Measurements from ENCODE around the gene VAMP4.

DNA sequence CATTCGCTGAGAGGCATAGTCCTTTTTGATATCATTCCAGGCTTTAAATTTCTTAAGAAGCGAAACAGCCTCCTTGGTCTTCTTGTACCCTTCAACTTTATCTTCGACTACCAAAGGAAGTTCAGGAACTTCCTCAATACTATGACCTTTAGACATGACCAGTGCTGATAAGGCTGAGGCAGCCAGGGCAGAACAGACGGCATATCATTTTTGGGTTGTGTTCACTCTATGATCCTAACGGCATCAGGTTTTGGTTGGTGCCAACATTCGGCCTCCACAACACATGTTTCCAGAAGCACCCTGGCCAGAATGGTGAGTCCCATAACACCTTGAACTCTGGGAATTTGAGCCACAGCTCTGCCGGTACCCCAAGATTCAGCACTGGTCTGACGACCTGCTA, 58.0 kb downstream of the VAMP4 start:
- TF ChIP-seq POLR2AphosphoS5 (IDR thresholded peaks at IDR 0.05; ENCODE audit: low read length) (no peak), NBN (IDR thresholded peaks at IDR 0.05) (no peak), CBX5 (IDR thresholded peaks at IDR 0.05; ENCODE audit: low read depth) (no peak), BHLHE40 (IDR thresholded peaks at IDR 0.05; ENCODE audit: borderline replicate concordance in 1 of 2, low read depth in 2 of 2, low read length in 1 of 2) (no peak), KDM1A (IDR thresholded peaks at IDR 0.05; ENCODE audit: borderline replicate concordance) (no peak), NR2F1 (conservative IDR thresholded peaks at IDR 0.05) (no peak), SUZ12 (IDR thresholded peaks at IDR 0.05; ENCODE audit: unreplicated experiment) (no peak), FOXM1 (IDR thresholded peaks at IDR 0.05; ENCODE audit: low read depth, low read length) (no peak), CHD4 (IDR thresholded peaks at IDR 0.05) (no peak), TAF1 (IDR thresholded peaks at IDR 0.05; ENCODE audit: borderline replicate concordance, low read depth, low read length) (no peak), EGR1 (IDR thresholded peaks at IDR 0.05; ENCODE audit: borderline replicate concordance in 1 of 2, low read depth in 2 of 2, low read length in 2 of 2) (no peak)
- TF ChIP-seq, protein P1, sequence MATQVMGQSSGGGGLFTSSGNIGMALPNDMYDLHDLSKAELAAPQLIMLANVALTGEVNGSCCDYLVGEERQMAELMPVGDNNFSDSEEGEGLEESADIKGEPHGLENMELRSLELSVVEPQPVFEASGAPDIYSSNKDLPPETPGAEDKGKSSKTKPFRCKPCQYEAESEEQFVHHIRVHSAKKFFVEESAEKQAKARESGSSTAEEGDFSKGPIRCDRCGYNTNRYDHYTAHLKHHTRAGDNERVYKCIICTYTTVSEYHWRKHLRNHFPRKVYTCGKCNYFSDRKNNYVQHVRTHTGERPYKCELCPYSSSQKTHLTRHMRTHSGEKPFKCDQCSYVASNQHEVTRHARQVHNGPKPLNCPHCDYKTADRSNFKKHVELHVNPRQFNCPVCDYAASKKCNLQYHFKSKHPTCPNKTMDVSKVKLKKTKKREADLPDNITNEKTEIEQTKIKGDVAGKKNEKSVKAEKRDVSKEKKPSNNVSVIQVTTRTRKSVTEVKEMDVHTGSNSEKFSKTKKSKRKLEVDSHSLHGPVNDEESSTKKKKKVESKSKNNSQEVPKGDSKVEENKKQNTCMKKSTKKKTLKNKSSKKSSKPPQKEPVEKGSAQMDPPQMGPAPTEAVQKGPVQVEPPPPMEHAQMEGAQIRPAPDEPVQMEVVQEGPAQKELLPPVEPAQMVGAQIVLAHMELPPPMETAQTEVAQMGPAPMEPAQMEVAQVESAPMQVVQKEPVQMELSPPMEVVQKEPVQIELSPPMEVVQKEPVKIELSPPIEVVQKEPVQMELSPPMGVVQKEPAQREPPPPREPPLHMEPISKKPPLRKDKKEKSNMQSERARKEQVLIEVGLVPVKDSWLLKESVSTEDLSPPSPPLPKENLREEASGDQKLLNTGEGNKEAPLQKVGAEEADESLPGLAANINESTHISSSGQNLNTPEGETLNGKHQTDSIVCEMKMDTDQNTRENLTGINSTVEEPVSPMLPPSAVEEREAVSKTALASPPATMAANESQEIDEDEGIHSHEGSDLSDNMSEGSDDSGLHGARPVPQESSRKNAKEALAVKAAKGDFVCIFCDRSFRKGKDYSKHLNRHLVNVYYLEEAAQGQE (IDR thresholded peaks at IDR 0.05; ENCODE audit: low read depth, low read length) = no peak
- TF ChIP-seq, protein P2, sequence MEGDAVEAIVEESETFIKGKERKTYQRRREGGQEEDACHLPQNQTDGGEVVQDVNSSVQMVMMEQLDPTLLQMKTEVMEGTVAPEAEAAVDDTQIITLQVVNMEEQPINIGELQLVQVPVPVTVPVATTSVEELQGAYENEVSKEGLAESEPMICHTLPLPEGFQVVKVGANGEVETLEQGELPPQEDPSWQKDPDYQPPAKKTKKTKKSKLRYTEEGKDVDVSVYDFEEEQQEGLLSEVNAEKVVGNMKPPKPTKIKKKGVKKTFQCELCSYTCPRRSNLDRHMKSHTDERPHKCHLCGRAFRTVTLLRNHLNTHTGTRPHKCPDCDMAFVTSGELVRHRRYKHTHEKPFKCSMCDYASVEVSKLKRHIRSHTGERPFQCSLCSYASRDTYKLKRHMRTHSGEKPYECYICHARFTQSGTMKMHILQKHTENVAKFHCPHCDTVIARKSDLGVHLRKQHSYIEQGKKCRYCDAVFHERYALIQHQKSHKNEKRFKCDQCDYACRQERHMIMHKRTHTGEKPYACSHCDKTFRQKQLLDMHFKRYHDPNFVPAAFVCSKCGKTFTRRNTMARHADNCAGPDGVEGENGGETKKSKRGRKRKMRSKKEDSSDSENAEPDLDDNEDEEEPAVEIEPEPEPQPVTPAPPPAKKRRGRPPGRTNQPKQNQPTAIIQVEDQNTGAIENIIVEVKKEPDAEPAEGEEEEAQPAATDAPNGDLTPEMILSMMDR (IDR thresholded peaks at IDR 0.05 in 2 of 3, conservative IDR thresholded peaks at IDR 0.05 in 1 of 3; ENCODE audit: control insufficient read depth in 2 of 3, extremely low read depth in 1 of 3, insufficient read depth in 1 of 3, low read depth in 3 of 3, low read length in 3 of 3) = no peak
- TF ChIP-seq, protein P3, sequence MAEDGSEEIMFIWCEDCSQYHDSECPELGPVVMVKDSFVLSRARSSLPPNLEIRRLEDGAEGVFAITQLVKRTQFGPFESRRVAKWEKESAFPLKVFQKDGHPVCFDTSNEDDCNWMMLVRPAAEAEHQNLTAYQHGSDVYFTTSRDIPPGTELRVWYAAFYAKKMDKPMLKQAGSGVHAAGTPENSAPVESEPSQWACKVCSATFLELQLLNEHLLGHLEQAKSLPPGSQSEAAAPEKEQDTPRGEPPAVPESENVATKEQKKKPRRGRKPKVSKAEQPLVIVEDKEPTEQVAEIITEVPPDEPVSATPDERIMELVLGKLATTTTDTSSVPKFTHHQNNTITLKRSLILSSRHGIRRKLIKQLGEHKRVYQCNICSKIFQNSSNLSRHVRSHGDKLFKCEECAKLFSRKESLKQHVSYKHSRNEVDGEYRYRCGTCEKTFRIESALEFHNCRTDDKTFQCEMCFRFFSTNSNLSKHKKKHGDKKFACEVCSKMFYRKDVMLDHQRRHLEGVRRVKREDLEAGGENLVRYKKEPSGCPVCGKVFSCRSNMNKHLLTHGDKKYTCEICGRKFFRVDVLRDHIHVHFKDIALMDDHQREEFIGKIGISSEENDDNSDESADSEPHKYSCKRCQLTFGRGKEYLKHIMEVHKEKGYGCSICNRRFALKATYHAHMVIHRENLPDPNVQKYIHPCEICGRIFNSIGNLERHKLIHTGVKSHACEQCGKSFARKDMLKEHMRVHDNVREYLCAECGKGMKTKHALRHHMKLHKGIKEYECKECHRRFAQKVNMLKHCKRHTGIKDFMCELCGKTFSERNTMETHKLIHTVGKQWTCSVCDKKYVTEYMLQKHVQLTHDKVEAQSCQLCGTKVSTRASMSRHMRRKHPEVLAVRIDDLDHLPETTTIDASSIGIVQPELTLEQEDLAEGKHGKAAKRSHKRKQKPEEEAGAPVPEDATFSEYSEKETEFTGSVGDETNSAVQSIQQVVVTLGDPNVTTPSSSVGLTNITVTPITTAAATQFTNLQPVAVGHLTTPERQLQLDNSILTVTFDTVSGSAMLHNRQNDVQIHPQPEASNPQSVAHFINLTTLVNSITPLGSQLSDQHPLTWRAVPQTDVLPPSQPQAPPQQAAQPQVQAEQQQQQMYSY (CRISPR knock-in tag; IDR thresholded peaks at IDR 0.05) = no peak
